ENCODE results near the gene SYTL1.

GRCh38 chr1:27301582-27302199 is 40.1 kb upstream of the SYTL1 start:
- no peak for TF ChIP-seq POLR2A (IDR thresholded peaks at IDR 0.05)
- no peak for TF ChIP-seq CTCF (IDR thresholded peaks at IDR 0.05)

All from thyroid gland (tissue), 4 donors.